ENCODE results near the gene AP2B1. TPM values are rescaled to one million over a fixed set of nuclear protein-coding genes. Genes with fewer than 3 reads are reported as not detected.

AP2B1 gene
- total and polyA plus RNA-seq, 12 donors = 23.4 to 167 (median 78.2) TPM

- peaks cover 21% of the 10 kb centered on the region for H3K27me3 ChIP-seq
These were observed 154.1 kb downstream of the AP2B1 start for GRCh38 chr17:35740997-35741931.

DNA sequence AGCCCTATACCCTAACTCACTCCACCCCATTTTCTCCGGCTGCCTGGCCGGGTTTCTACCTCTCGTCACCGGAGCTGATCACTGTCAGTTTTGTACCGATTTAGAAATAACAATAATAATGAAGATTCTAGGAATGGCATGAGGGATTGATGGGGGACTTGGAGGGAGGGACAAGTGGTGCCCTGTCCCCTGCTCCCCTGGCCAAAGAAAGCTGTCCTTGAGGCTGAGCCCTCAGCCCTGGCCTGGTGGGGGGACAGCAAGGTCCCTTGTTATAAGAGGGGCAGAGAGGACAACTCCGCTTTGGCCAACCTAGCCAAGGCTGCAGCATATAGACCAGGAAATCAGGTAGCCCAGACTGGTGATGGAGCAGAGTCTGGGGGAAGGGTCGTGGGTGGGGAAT, 155.4 kb downstream of the AP2B1 start:
- intact Hi-C loops (cut with DNase I) = loop anchor here in 1 of 2 donors (10.0 kb wide), 1 partner anchor 578 kb away; no protein-coding TSS in a partner anchor
- DNase-seq = no peak
- TF ChIP-seq CTCF (IDR thresholded peaks at IDR 0.05) (no peak), POLR2A (IDR thresholded peaks at IDR 0.05) (no peak)
- Histone ChIP-seq H3K36me3 (replicated peaks in 1 of 2) (no peaks in the 10 kb centered on the region), H3K4me3 (no peak overlapping the region), H3K27ac (no peak overlapping the region), H3K9me3 (replicated peaks in 1 of 3) (no peaks in the 10 kb centered on the region), H3K27me3 (peaks cover 26% of the 10 kb centered on the region), H3K4me1 (replicated peaks in 1 of 2) (peaks cover 0 to 8% of the 10 kb centered on the region in 2 donors)
- 69 to 74% (median 71%) methylated on average over 5 to 7 of the region's 7 CpGs for WGBS, 4 donors

More at GRCh38 chr17:35740997-35741931, 154.1 kb downstream of the AP2B1 start:
- Histone ChIP-seq H3K27ac (no peak overlapping the region), H3K9me3 (replicated peaks in 1 of 3) (no peaks in the 10 kb centered on the region), H3K36me3 (replicated peaks in 1 of 2) (no peaks in the 10 kb centered on the region), H3K4me3 (peak overlapping the region in 1 of 4 donors; percentile 39), H3K4me1 (replicated peaks in 1 of 2) (peaks cover 0 to 8% of the 10 kb centered on the region in 2 donors)
- DNase-seq = no peak
- TF ChIP-seq POLR2A (IDR thresholded peaks at IDR 0.05) = no peak
- no peak for TF ChIP-seq CTCF (IDR thresholded peaks at IDR 0.05)
- whole genome bisulfite sequencing, 4 donors = 14 to 36% (median 25%) methylated on average over 5 to 73 of the region's 73 CpGs
- intact Hi-C loops (cut with DNase I) = loop anchor here in 1 of 2 donors (10.0 kb wide), 1 partner anchor 576 kb away; no protein-coding TSS in a partner anchor

GRCh38 chr17:35742896-35743477, 155.9 kb downstream of the AP2B1 start:
- H3K9me3 ChIP-seq (replicated peaks in 1 of 3) = no peaks in the 10 kb centered on the region
- no peak overlapping the region for H3K27ac ChIP-seq
- no peaks in the 10 kb centered on the region for H3K36me3 ChIP-seq (replicated peaks in 1 of 2)
- H3K4me3 ChIP-seq = no peak overlapping the region
- peaks cover 26% of the 10 kb centered on the region for H3K27me3 ChIP-seq
- intact Hi-C loops (cut with DNase I) = loop anchor here in 1 of 2 donors (10.0 kb wide), 1 partner anchor 578 kb away; no protein-coding TSS in a partner anchor
- TF ChIP-seq CTCF (IDR thresholded peaks at IDR 0.05) = no peak
- TF ChIP-seq POLR2A (IDR thresholded peaks at IDR 0.05) = no peak
- peaks cover 0 to 8% of the 10 kb centered on the region in 2 donors for H3K4me1 ChIP-seq (replicated peaks in 1 of 2)
- DNase-seq = no peak
- 61 to 73% (median 68%) methylated on average over 5 to 7 of the region's 7 CpGs for WGBS, 4 donors

Data from adrenal gland (tissue), 12 donors.